ENCODE results near the gene ZRANB1. TPM values are rescaled to one million over a fixed set of nuclear protein-coding genes. Genes with fewer than 3 reads are reported as not detected.

The ZRANB1 gene
- total and polyA plus RNA-seq, 2 donors (not counting 1 experiment from before 2014, with no cell fraction given): 26.5 to 39.3 TPM

GRCh38 chr10:124978376-124978725, 36.4 kb downstream of the ZRANB1 start:
- no peak overlapping the region for H3K4me2 ChIP-seq (ENCODE audit: extremely low read depth, insufficient read depth, low read length)

GRCh38 chr10:124983321-124983720, 41.4 kb downstream of the ZRANB1 start:
- H4K20me1 ChIP-seq (ENCODE audit: control insufficient read depth, extremely low read depth, insufficient read depth, low read length): no peaks in the 10 kb centered on the region
- H3K4me1 ChIP-seq (ENCODE audit: control insufficient read depth, extremely low read depth, insufficient read depth, low read length): no peaks in the 10 kb centered on the region
- TF ChIP-seq EZH2 (IDR thresholded peaks at IDR 0.05; ENCODE audit: low read length, missing control alignments) (no peak), CTCF (conservative IDR thresholded peaks at IDR 0.05 in 1 of 2, IDR thresholded peaks at IDR 0.05 in 1 of 2; ENCODE audit: low read depth in 1 of 2, low read length in 2 of 2) (no peak)
- H3K79me2 ChIP-seq (ENCODE audit: control insufficient read depth, insufficient read depth, low read length): peaks cover 4% of the 10 kb centered on the region
- H3K36me3 ChIP-seq (ENCODE audit: control insufficient read depth, insufficient read depth, low read length): peaks cover 10% of the 10 kb centered on the region
- no peak overlapping the region for H3K4me3 ChIP-seq (replicated peaks in 1 of 4; ENCODE audit: control extremely low read depth in 1 of 4, insufficient read depth in 1 of 4, low read depth in 3 of 4, low read length in 4 of 4)
- H3K4me2 ChIP-seq (ENCODE audit: extremely low read depth, insufficient read depth, low read length): no peak overlapping the region
- no peak overlapping the region for H3K9ac ChIP-seq (ENCODE audit: insufficient read depth, low read length)
- H3K27me3 ChIP-seq (ENCODE audit: control insufficient read depth, insufficient read depth, low read length): no peaks in the 10 kb centered on the region
- no peak overlapping the region for H2AFZ ChIP-seq (ENCODE audit: low read length)
- H3K27ac ChIP-seq (ENCODE audit: insufficient read depth, low read length): no peak overlapping the region
- H3K9me3 ChIP-seq (ENCODE audit: control insufficient read depth, insufficient read depth, low read depth, low read length): no peaks in the 10 kb centered on the region
- DNase-seq (ENCODE audit: low read depth in 2 of 2): peak in 1 of 2 donors; percentile 40

More at GRCh38 chr10:124978376-124978725, 36.4 kb downstream of the ZRANB1 start:
- Histone ChIP-seq H3K4me3 (replicated peaks in 1 of 4; ENCODE audit: control extremely low read depth in 1 of 4, insufficient read depth in 1 of 4, low read depth in 3 of 4, low read length in 4 of 4) (no peak overlapping the region), H3K9ac (ENCODE audit: insufficient read depth, low read length) (no peak overlapping the region), H3K79me2 (ENCODE audit: control insufficient read depth, insufficient read depth, low read length) (peaks cover 4% of the 10 kb centered on the region), H3K9me3 (ENCODE audit: control insufficient read depth, insufficient read depth, low read depth, low read length) (no peaks in the 10 kb centered on the region), H3K27me3 (ENCODE audit: control insufficient read depth, insufficient read depth, low read length) (no peaks in the 10 kb centered on the region), H4K20me1 (ENCODE audit: control insufficient read depth, extremely low read depth, insufficient read depth, low read length) (no peaks in the 10 kb centered on the region), H3K36me3 (ENCODE audit: control insufficient read depth, insufficient read depth, low read length) (peaks cover 9% of the 10 kb centered on the region), H3K27ac (ENCODE audit: insufficient read depth, low read length) (no peak overlapping the region), H3K4me1 (ENCODE audit: control insufficient read depth, extremely low read depth, insufficient read depth, low read length) (no peaks in the 10 kb centered on the region), H2AFZ (ENCODE audit: low read length) (no peak overlapping the region)
- DNase-seq (ENCODE audit: low read depth in 2 of 2): no peak
- no peak for TF ChIP-seq CTCF (conservative IDR thresholded peaks at IDR 0.05 in 1 of 2, IDR thresholded peaks at IDR 0.05 in 1 of 2; ENCODE audit: low read depth in 1 of 2, low read length in 2 of 2)
- no peak for TF ChIP-seq EZH2 (IDR thresholded peaks at IDR 0.05; ENCODE audit: low read length, missing control alignments)

GRCh38 chr10:124984376-124984775, 42.5 kb downstream of the ZRANB1 start:
- TF ChIP-seq CTCF (conservative IDR thresholded peaks at IDR 0.05 in 1 of 2, IDR thresholded peaks at IDR 0.05 in 1 of 2; ENCODE audit: low read depth in 1 of 2, low read length in 2 of 2) (no peak), EZH2 (IDR thresholded peaks at IDR 0.05; ENCODE audit: low read length, missing control alignments) (no peak)
- Histone ChIP-seq H2AFZ (ENCODE audit: low read length) (no peak overlapping the region), H3K4me1 (ENCODE audit: control insufficient read depth, extremely low read depth, insufficient read depth, low read length) (no peaks in the 10 kb centered on the region), H3K27ac (ENCODE audit: insufficient read depth, low read length) (no peak overlapping the region), H3K4me3 (replicated peaks in 1 of 4; ENCODE audit: control extremely low read depth in 1 of 4, insufficient read depth in 1 of 4, low read depth in 3 of 4, low read length in 4 of 4) (no peak overlapping the region), H3K9me3 (ENCODE audit: control insufficient read depth, insufficient read depth, low read depth, low read length) (no peaks in the 10 kb centered on the region), H3K4me2 (ENCODE audit: extremely low read depth, insufficient read depth, low read length) (no peak overlapping the region), H3K27me3 (ENCODE audit: control insufficient read depth, insufficient read depth, low read length) (no peaks in the 10 kb centered on the region), H3K36me3 (ENCODE audit: control insufficient read depth, insufficient read depth, low read length) (peaks cover 10% of the 10 kb centered on the region), H4K20me1 (ENCODE audit: control insufficient read depth, extremely low read depth, insufficient read depth, low read length) (no peaks in the 10 kb centered on the region), H3K9ac (ENCODE audit: insufficient read depth, low read length) (no peak overlapping the region), H3K79me2 (ENCODE audit: control insufficient read depth, insufficient read depth, low read length) (peaks cover 3% of the 10 kb centered on the region)
- DNase-seq (ENCODE audit: low read depth in 2 of 2): no peak

Data from fibroblast of lung (primary cell).